Femur (tissue), 1 donor: Measurements from ENCODE around the gene PFKP.

Source experiments
- DNase-seq: peaks from one replicate; pipeline ENCODE4 v3.0.0-alpha.2; 2017

The PFKP gene

DNA sequence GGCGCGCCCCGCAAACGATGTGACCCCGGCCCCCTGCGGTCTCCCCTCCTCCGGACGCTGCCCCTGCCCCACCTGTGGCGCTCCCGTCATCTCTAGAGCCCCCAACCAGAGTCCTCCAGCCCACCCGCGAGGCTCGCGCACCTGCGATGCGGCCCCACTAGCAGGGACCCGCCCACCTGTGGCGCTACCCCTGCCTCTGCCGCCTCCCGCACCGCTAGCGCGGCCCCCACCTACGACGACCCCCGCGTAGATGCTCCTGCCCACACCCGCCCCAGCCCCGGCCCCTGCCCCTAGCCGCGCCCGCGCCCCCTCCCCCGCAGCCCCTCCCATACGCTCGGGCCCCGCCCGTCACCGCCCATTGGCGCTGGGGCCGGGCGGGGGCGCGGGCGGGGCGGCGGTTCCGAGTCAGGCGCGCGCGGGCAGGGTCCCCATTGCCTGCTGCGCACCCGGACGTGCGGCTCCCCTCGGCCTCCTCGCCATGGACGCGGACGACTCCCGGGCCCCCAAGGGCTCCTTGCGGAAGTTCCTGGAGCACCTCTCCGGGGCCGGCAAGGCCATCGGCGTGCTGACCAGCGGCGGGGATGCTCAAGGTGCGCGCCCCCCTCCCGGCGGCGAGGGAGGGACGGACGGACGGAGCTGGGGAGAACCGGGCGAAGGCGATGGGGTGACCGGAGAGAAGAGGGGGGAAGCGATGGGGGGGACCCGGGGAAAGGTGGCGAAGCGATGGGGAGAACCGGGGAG, at the start of gene PFKP:
Gene PFKP, plus strand, starts transcription at position 431 of the 741 bp plus-strand sequence. Its CDS starts 48 bp downstream, at position 479.
- DNase-seq, result no peak

GRCh38 chr10:3018247-3018646, 49.1 kb upstream of the PFKP start:
- no peak for DNase-seq

- DNase-seq, result no peak
Observed at GRCh38 chr10:3020311-3020710, 47.0 kb upstream of the PFKP start.

DNA sequence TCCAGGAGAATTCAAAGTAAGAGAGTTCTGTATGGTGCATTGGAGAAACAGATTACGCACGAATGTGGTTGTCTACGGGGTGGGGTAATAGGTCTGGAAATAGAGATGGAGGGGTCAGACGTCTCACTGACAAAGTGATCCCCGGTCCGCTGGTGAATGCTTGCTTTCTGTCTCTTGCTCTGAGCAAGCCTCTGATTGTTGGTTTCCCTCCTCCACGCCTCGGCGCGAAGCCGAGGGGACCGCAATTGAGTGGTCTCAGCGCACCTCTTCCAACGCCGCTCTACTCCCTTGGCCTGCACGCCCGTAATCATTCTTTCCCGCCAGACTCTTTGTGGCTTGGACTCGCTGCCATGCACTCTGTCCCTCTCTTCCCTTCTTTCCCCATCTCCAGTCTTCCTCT, 46.5 kb upstream of the PFKP start:
- no peak for DNase-seq

GRCh38 chr10:3022027-3022426, 45.3 kb upstream of the PFKP start:
- no peak for DNase-seq

DNA sequence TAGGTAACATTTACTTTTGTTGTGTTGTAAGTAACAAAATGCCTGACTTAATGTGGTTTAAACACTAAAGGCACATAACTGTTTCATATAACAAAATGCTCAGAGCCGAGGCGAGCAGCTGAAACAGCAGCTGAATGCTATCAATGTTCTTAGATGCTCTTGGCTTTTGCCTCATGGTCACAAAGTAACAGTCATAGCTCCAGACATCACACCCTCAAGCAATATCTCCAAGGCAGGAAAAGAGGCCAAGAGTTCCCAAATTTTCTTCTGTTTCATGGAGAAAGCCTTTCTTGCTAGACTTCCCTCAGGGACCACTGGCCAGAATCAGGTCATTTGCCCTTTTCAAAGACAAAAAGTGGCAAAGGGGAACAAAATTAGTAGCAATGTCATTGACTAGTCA, 43.5 kb upstream of the PFKP start:
- no peak for DNase-seq

DNA sequence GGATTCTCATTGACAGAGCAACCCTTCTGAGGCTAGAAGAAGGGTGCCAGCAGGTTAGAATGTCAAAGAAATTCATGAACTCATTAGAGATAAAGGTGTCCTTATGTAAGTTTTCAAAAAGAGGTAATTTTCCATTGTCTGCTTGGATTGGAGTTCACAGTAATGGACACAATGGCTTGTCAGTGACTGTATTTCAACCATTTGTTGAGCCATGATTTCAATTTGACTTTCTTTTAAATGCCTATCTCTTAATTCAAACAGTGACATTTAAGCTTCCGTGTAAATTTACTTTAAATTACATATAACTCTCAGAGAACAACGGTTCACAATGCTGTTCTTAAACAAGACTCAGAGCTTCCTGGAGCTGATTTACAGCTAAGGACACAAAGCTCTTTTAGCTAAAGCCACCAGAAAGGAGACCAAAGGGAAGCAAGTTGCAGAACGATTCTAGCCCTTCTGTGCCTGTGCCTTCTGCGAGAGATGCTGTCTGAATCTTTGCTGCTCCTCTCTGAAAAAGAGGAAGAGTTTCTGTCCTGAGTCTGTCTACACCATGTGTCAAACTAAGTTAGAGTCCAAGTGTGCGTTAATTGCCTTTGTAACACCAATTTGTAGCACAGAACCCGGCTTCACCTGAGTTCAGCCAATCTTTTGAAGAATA, 42.2 kb upstream of the PFKP start:
- DNase-seq, result no peak

GRCh38 chr10:3027866-3028265, 39.5 kb upstream of the PFKP start:
- DNase-seq, result no peak

- no peak for DNase-seq
Observed at GRCh38 chr10:3028441-3028840, 38.9 kb upstream of the PFKP start.

DNA sequence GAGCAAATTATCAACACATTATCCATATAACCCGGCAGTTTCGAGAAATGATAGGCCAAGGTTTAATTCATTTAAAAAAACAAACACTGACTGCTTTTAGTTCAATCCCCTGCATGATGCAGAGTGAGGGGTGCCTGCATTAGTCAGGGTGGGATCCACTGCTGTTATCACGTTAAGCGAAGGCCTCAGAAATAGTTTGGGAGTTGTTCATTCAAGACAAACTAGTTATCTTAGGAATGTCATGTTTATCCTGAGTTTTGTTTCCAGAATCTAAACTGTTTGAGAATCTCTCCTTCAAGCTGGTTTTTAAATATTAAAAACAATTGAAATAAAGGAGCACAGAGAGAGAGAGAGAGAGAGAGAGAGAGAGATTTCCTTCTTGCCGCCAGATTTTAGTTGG, 36.6 kb upstream of the PFKP start:
- DNase-seq, result no peak

GRCh38 chr10:3031490-3031889, 35.9 kb upstream of the PFKP start:
- DNase-seq, result no peak

DNA sequence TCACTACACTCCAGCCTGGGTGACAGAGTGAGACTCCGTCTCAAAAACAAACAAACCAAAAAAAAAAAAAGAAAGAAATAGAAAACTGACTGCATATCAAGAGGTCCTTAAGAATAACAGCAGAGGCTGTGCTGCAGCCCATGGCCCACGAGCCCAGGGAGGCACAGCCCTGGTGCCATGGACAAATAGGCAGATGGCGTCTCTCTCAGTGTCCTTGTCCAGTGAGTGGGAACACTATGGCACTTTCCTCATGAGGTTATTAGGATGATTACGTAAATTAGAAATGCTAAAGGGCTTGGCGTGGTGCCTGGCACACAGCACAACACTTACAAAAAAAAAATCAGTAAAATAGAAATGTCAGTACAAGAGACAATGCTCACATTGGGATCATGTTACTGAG, 33.4 kb upstream of the PFKP start:
- no peak for DNase-seq

- DNase-seq, result no peak
Observed at GRCh38 chr10:3034616-3035015, 32.7 kb upstream of the PFKP start.

DNA sequence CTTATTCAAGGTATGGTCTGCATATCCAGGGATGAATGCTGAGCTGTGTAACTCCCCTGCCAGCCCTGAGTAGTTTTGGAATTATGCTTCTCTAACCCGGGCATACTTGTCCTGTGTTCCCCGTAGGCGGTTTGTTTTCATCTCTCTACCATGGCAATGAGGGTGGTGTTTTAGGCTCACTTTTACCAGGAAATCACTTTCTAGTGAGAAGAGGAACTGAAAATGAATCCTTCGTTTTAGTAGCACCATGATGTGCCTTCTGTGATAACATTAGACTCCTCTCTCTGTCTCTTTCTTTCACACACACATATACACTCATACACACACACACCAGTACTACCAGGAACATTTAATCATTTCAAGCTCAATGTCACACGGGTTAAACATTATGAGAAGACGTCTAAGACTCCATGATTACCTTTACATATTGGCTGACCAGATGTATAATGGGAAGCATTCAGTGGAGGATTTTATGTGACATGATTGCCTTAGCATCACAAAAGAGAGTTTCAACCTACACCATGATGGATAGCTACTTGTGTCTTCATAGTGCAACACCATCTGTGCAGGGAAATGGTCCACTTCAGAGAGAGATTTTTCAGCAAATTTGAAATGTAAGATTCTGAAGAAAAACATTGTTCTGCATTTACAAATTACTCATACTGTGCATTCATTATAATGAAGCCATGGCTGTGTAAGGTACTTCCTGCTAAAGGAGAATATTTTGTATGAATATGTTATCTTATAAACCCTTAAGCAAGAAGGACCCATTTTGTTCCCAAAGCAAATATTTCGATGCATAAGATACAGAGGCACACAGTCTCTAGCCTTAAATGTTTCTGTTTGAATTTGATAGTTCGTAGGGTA, 31.0 kb upstream of the PFKP start:
- DNase-seq, result no peak

- no peak for DNase-seq
Observed at GRCh38 chr10:3037182-3037581, 30.2 kb upstream of the PFKP start.

DNA sequence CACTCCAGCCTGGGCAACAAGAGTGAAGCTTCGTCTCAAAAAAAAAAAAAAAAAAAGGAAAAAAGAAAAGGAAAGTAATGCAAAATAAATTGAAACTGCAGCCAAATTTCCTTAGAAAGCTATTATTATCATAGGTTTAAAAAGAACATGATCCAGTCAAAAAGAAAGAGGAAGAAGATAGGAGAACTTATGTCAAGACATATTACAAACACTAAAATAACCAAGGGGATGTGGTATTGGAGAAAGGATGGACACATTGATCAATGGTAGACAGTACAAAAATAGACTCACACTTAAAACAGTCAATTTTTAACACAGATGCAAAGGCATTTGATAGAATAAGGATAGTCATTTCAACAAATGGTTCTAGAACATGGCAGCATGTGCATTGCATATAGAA, 27.3 kb upstream of the PFKP start:
- DNase-seq, result no peak

- no peak for DNase-seq
Observed at GRCh38 chr10:3042589-3042988, 24.8 kb upstream of the PFKP start.

DNA sequence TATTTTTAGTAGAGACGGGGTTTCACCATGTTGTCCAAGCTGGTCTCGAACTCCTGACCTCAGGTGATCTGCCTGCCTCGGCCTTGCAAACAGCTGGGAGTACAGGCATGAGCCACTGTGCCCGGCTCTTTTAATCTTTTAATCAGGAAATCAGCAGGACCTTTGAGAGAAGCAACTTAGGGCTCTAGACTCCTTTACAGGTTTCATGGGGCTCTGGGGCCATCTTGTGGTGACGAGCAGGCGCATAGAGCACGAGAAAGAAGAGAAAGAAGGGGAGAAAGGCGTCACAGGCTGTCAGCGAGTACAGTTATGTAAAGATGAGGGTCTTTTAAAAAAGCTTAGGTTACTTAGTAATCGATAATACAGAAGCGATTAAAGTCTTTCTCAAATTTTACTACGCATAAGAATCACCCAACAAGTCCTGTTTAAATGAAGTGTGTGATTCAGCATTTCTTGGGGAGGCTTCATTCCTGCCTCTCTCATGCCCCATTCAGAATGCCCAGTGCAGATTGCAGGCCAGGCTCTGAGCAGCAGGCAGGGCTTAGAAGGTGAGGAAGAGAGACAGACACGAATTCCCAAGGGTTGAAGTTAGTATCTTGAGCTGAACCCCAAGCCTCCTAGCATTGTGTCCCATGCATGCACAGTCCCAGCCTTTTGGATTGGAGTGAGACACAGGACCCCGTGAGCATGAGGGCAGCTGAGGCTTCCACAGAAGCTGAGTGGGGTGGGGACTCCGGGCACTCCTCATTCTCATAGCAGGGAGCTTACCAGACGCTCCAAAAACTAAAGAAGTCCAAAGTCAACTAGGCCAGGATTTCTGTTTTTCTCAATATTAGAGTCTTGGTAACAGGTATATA, 23.6 kb upstream of the PFKP start:
- peak; percentile 77 for DNase-seq

GRCh38 chr10:3045471-3046209, 21.7 kb upstream of the PFKP start:
- DNase-seq, result peak; percentile 61

GRCh38 chr10:3046210-3046779, 21.1 kb upstream of the PFKP start:
- DNase-seq, result no peak

GRCh38 chr10:3046981-3047547, 20.3 kb upstream of the PFKP start:
- DNase-seq, result no peak
